Suprapubic skin (tissue), 4 donors: ENCODE measurements around the gene YY1.

Experiments
- EP300 ChIP-seq: sonication (generic); formaldehyde crosslinking; IDR thresholded peaks from one replicate; pipeline ENCODE4 v1.6.1; 2017; ENCODE audit warnings: antibody characterized with exemption
- POLR2A ChIP-seq, 2 donors: fragments of 450-650 bp; IDR thresholded peaks; one replicate each; pipeline ENCODE4 v1.6.1; 2017; ENCODE audit warnings: antibody characterized with exemption in 2 of 2, mild to moderate bottlenecking in 2 of 2, moderate library complexity in 2 of 2
- POLR2AphosphoS5 ChIP-seq, 3 donors: sonication (generic); formaldehyde crosslinking; IDR thresholded peaks; one replicate each; pipeline ENCODE4 v1.6.1; 2017; ENCODE audit warnings: antibody characterized with exemption in 3 of 3
- TF ChIP-seq, protein P1 (sequence below), 2 donors: fragments of 200-600 bp in 1 of 2; fragments of 450-650 bp in 1 of 2; sonication (generic) in 1 of 2; IDR thresholded peaks; one replicate each; pipeline ENCODE4 v1.5.1; 2016 to 2019; ENCODE audit warnings: antibody characterized with exemption in 2 of 2, mild to moderate bottlenecking in 1 of 2, moderate library complexity in 1 of 2

- TF ChIP-seq POLR2A (IDR thresholded peaks at IDR 0.05), result no peak
- TF ChIP-seq, protein P1, sequence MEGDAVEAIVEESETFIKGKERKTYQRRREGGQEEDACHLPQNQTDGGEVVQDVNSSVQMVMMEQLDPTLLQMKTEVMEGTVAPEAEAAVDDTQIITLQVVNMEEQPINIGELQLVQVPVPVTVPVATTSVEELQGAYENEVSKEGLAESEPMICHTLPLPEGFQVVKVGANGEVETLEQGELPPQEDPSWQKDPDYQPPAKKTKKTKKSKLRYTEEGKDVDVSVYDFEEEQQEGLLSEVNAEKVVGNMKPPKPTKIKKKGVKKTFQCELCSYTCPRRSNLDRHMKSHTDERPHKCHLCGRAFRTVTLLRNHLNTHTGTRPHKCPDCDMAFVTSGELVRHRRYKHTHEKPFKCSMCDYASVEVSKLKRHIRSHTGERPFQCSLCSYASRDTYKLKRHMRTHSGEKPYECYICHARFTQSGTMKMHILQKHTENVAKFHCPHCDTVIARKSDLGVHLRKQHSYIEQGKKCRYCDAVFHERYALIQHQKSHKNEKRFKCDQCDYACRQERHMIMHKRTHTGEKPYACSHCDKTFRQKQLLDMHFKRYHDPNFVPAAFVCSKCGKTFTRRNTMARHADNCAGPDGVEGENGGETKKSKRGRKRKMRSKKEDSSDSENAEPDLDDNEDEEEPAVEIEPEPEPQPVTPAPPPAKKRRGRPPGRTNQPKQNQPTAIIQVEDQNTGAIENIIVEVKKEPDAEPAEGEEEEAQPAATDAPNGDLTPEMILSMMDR (IDR thresholded peaks at IDR 0.05), result no peak
- no peak for TF ChIP-seq POLR2AphosphoS5 (IDR thresholded peaks at IDR 0.05)
- TF ChIP-seq EP300, result no peak
Observed at GRCh38 chr14:100297320-100298300, 58.7 kb downstream of the YY1 start.
